A549 treated with AZD2906 at 1 μM for 4 hours (cell line): ENCODE results near the gene BTBD16. TPM values are rescaled to one million over a fixed set of nuclear protein-coding genes. Genes with fewer than 3 reads are reported as not detected.

Experiments used
- total RNA-seq: library from RNA; stranded (reverse); fragments of 200-300 nt; extraction: Qiagen RNA extraction; gene quantifications from 5 replicates; pipeline ENCODE4 v1.2.3, GENCODE V29; 2022

Gene BTBD16
- 0.41 to 0.82 TPM (median 0.66 TPM) in 5 replicates for total RNA-seq

GRCh38 chr10:122271076-122271475, at the start of gene BTBD16:
BTBD16 (plus strand) TSS chr10:122271296; CDS start chr10:122275082, 3,786 bp downstream.

GRCh38 chr10:122374237-122374858, 103.3 kb downstream of the BTBD16 start, which contains the start of gene PLEKHA1:
PLEKHA1 (plus strand) TSS chr10:122374708; CDS start chr10:122393201, 18,493 bp downstream.

Other genes with a start within 250 kb of the BTBD16 start
- 16.5 to 24.2 TPM (median 21.9 TPM) in 5 replicates for gene PLEKHA1, start 103.4 kb downstream of the BTBD16 start, total RNA-seq
- gene ARMS2, start 183.4 kb downstream of the BTBD16 start, total RNA-seq: not detected in 5 replicates
- gene HTRA1, start 190.3 kb downstream of the BTBD16 start, total RNA-seq: 47.9 to 56.4 TPM (median 48.7 TPM) in 5 replicates